ENCODE results near the gene LMNTD1. TPM values are rescaled to one million over a fixed set of nuclear protein-coding genes. Genes with fewer than 3 reads are reported as not detected.

LMNTD1 gene
- total RNA-seq, 1 experiment from 2014 or later = not detected

DNA sequence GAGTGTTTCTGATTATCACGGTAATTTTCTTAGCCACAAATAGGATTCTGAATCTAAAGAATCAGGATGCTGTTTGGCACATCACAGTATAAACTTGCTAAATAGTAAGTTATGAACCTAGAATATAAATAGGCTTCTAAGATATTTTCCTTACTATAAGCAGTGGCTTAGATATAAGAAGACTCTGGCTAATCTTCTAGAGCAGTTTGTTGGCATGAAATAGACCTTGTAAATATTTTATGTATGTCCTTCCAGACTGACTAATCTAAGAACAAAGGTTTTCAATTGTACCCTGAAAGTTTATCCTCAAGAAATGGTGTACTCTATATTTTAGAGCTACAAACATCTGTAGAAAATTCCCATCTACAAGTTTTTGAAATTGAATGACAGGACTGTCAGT lies 48.3 kb downstream of the LMNTD1 start:
- Histone ChIP-seq H3K9me2 (replicated peaks; ENCODE audit: insufficient read depth, low read length) (no peaks in the 10 kb centered on the region), H3K36me3 (ENCODE audit: insufficient read depth, low read length) (no peaks in the 10 kb centered on the region), H3K4me1 (ENCODE audit: low read length) (no peaks in the 10 kb centered on the region), H2AFZ (ENCODE audit: low read length) (no peak overlapping the region), H3K4me2 (ENCODE audit: low read depth, low read length, poor library complexity, severe bottlenecking) (no peak overlapping the region), H3K79me2 (ENCODE audit: low read length) (no peaks in the 10 kb centered on the region), H3K4me3 (ENCODE audit: low read length) (no peak overlapping the region), H3K9ac (ENCODE audit: low read length) (no peak overlapping the region), H3K27ac (ENCODE audit: low read length) (no peak overlapping the region), H3K9me3 (ENCODE audit: low read length) (no peaks in the 10 kb centered on the region), H3K27me3 (ENCODE audit: low read length) (no peaks in the 10 kb centered on the region), H4K20me1 (ENCODE audit: insufficient read depth, low read depth, low read length) (no peaks in the 10 kb centered on the region)
- no peak for DNase-seq

DNA sequence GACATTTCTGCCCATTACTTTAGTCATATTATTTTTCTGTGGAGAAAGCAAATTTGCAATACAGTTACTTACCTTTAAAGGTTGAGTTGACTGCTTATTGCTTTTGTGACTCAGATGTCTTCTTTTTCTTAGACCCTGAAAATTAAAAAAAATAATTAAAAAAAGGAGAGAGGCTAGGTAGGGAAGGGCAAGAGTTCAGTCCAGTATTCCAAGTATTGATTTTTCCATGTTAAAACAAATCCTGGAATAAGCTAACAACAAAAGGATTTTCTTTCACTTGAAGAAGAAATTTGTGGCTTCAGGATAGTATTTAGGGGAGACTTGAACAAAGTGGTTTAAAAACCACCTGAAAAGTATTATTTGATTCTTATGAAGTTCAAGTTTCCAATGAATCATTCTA lies 49.4 kb downstream of the LMNTD1 start:
- Histone ChIP-seq H3K4me1 (ENCODE audit: low read length) (no peaks in the 10 kb centered on the region), H3K27ac (ENCODE audit: low read length) (no peak overlapping the region), H2AFZ (ENCODE audit: low read length) (no peak overlapping the region), H4K20me1 (ENCODE audit: insufficient read depth, low read depth, low read length) (no peaks in the 10 kb centered on the region), H3K79me2 (ENCODE audit: low read length) (no peaks in the 10 kb centered on the region), H3K27me3 (ENCODE audit: low read length) (no peaks in the 10 kb centered on the region), H3K9ac (ENCODE audit: low read length) (no peak overlapping the region), H3K36me3 (ENCODE audit: insufficient read depth, low read length) (no peaks in the 10 kb centered on the region), H3K4me2 (ENCODE audit: low read depth, low read length, poor library complexity, severe bottlenecking) (no peak overlapping the region), H3K9me3 (ENCODE audit: low read length) (no peaks in the 10 kb centered on the region), H3K4me3 (ENCODE audit: low read length) (no peak overlapping the region), H3K9me2 (replicated peaks; ENCODE audit: insufficient read depth, low read length) (no peaks in the 10 kb centered on the region)
- DNase-seq = no peak

DNA sequence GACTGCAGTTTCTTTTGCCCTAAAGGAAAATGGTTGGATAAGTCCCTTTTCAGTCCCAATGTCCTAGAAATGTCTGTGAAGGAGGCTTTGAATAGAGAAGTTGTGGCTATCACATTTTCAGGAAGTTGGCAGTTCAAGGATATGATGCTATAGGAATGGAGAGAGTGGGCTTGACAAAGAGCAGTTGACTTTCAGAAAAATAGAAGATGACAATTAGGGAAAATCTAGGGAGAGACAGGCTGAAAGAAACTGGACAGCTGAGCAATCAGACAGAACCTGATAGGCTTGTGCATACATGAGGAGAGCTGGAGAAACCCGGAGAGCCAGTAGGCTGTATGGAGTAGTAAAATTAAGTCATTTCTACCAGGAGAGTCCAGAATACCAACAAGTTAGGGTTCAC lies 50.5 kb downstream of the LMNTD1 start:
- no peaks in the 10 kb centered on the region for H3K36me3 ChIP-seq (ENCODE audit: insufficient read depth, low read length)

DNA sequence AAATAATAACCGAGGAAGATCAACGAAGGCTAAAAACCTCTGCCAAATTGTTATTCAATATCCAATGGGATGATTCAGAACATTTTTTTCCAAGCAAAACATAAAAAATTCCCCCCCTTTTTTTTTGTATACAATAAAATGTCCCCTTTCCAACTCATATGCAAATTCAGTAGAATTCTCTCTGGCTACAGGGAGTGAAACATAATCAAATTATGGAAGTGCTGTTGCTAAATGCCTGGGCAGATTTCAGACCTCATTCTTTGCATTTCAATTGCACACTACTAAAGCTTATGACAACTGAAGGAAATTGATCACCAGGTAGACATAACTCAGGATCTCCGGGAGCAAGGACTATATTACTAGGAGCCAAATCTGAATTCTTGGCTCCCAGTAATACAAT lies 51.0 kb downstream of the LMNTD1 start:
- no peaks in the 10 kb centered on the region for H3K4me1 ChIP-seq (ENCODE audit: low read length)
- H3K4me2 ChIP-seq (ENCODE audit: low read depth, low read length, poor library complexity, severe bottlenecking) = no peak overlapping the region
- H3K27me3 ChIP-seq (ENCODE audit: low read length) = no peaks in the 10 kb centered on the region
- H3K9me3 ChIP-seq (ENCODE audit: low read length) = no peaks in the 10 kb centered on the region
- H4K20me1 ChIP-seq (ENCODE audit: insufficient read depth, low read depth, low read length) = no peaks in the 10 kb centered on the region
- no peaks in the 10 kb centered on the region for H3K9me2 ChIP-seq (replicated peaks; ENCODE audit: insufficient read depth, low read length)
- no peak overlapping the region for H3K27ac ChIP-seq (ENCODE audit: low read length)
- no peak overlapping the region for H3K4me3 ChIP-seq (ENCODE audit: low read length)
- H2AFZ ChIP-seq (ENCODE audit: low read length) = no peak overlapping the region
- H3K79me2 ChIP-seq (ENCODE audit: low read length) = no peaks in the 10 kb centered on the region
- H3K9ac ChIP-seq (ENCODE audit: low read length) = no peak overlapping the region
- no peak for DNase-seq
- H3K36me3 ChIP-seq (ENCODE audit: insufficient read depth, low read length) = no peaks in the 10 kb centered on the region

More for the DNA sequence above, 50.5 kb downstream of the LMNTD1 start:
- Histone ChIP-seq H4K20me1 (ENCODE audit: insufficient read depth, low read depth, low read length) (no peaks in the 10 kb centered on the region), H3K4me1 (ENCODE audit: low read length) (no peaks in the 10 kb centered on the region), H3K4me3 (ENCODE audit: low read length) (no peak overlapping the region), H3K79me2 (ENCODE audit: low read length) (no peaks in the 10 kb centered on the region), H3K9me3 (ENCODE audit: low read length) (no peaks in the 10 kb centered on the region), H3K4me2 (ENCODE audit: low read depth, low read length, poor library complexity, severe bottlenecking) (no peak overlapping the region), H3K9ac (ENCODE audit: low read length) (no peak overlapping the region), H3K9me2 (replicated peaks; ENCODE audit: insufficient read depth, low read length) (no peaks in the 10 kb centered on the region), H3K27me3 (ENCODE audit: low read length) (no peaks in the 10 kb centered on the region), H2AFZ (ENCODE audit: low read length) (no peak overlapping the region), H3K27ac (ENCODE audit: low read length) (no peak overlapping the region)
- DNase-seq = no peak

DNA sequence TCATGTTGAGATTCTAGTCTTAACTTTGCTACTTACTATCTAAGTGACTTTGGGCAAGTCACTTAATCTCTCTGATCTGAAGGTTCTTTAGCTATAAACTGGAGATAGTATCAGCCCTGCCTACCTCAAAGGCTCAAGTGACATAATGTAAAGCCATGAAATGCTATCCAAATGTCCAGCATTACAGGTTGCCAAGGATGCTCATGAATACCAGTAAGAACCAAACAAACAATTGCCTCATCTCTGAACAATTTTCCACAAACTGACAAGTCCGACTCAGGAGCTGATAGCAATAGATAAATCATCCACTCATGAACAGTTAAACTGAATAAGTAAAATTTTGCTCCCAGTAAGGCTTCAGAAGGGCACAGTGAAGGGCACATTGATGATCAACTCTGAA lies 51.5 kb downstream of the LMNTD1 start:
- no peaks in the 10 kb centered on the region for H3K4me1 ChIP-seq (ENCODE audit: low read length)
- no peaks in the 10 kb centered on the region for H3K36me3 ChIP-seq (ENCODE audit: insufficient read depth, low read length)
- H3K79me2 ChIP-seq (ENCODE audit: low read length) = no peaks in the 10 kb centered on the region
- H3K4me2 ChIP-seq (ENCODE audit: low read depth, low read length, poor library complexity, severe bottlenecking) = no peak overlapping the region
- H3K9me2 ChIP-seq (replicated peaks; ENCODE audit: insufficient read depth, low read length) = no peaks in the 10 kb centered on the region
- no peaks in the 10 kb centered on the region for H4K20me1 ChIP-seq (ENCODE audit: insufficient read depth, low read depth, low read length)
- no peak overlapping the region for H2AFZ ChIP-seq (ENCODE audit: low read length)
- no peak overlapping the region for H3K4me3 ChIP-seq (ENCODE audit: low read length)
- DNase-seq = no peak
- H3K9ac ChIP-seq (ENCODE audit: low read length) = no peak overlapping the region
- no peak overlapping the region for H3K27ac ChIP-seq (ENCODE audit: low read length)
- no peaks in the 10 kb centered on the region for H3K9me3 ChIP-seq (ENCODE audit: low read length)
- H3K27me3 ChIP-seq (ENCODE audit: low read length) = no peaks in the 10 kb centered on the region

DNA sequence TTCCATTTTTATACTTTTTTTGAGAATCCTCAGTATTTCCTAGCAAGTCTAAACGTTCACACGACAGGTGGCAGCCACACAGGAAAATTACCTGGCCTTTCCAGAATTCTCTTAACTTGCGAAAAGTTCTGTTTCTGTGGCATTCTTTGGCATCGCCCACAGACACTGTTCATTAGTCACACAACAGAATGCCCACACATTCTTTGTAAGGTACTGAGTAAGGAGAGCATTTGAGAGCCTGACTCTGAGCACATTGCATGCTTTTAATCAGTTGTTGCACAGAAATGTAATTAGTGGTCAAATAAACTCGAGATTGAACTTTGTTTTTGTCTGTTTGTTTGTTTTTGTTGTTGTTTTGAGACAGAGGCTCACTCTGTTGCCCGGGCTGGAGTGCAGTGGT lies 52.4 kb downstream of the LMNTD1 start:
- no peak for DNase-seq
- Histone ChIP-seq H3K4me2 (ENCODE audit: low read depth, low read length, poor library complexity, severe bottlenecking) (no peak overlapping the region), H3K9me2 (replicated peaks; ENCODE audit: insufficient read depth, low read length) (no peaks in the 10 kb centered on the region), H4K20me1 (ENCODE audit: insufficient read depth, low read depth, low read length) (no peaks in the 10 kb centered on the region), H3K4me1 (ENCODE audit: low read length) (no peaks in the 10 kb centered on the region), H3K27ac (ENCODE audit: low read length) (no peak overlapping the region), H3K9me3 (ENCODE audit: low read length) (no peaks in the 10 kb centered on the region), H3K9ac (ENCODE audit: low read length) (no peak overlapping the region), H3K4me3 (ENCODE audit: low read length) (no peak overlapping the region), H3K36me3 (ENCODE audit: insufficient read depth, low read length) (no peaks in the 10 kb centered on the region), H3K79me2 (ENCODE audit: low read length) (no peaks in the 10 kb centered on the region), H2AFZ (ENCODE audit: low read length) (no peak overlapping the region), H3K27me3 (ENCODE audit: low read length) (no peaks in the 10 kb centered on the region)

DNA sequence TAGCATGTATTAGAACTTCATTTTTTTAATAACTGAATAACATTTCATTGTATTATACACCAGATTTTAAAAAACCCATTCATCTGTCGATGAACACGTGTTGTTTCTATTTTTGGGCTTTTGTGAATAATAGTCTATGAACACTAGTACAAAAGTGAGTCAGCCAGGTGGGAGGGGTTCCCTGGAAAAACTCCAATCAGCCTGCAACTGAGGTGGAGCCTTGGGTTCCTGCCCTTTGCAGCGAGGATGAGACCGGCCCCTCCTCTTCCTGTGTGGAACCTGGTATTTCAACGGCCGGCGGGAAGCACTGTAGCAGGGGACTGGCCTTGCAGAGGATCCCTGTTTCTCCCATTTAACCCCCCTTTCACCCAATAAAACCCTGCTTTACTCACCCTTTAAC lies 56.1 kb downstream of the LMNTD1 start:
- H3K27ac ChIP-seq (ENCODE audit: low read length) = no peak overlapping the region
- H3K36me3 ChIP-seq (ENCODE audit: insufficient read depth, low read length) = no peaks in the 10 kb centered on the region
- no peak for DNase-seq
- H3K27me3 ChIP-seq (ENCODE audit: low read length) = no peaks in the 10 kb centered on the region
- H3K9me2 ChIP-seq (replicated peaks; ENCODE audit: insufficient read depth, low read length) = no peaks in the 10 kb centered on the region
- no peaks in the 10 kb centered on the region for H4K20me1 ChIP-seq (ENCODE audit: insufficient read depth, low read depth, low read length)
- no peaks in the 10 kb centered on the region for H3K79me2 ChIP-seq (ENCODE audit: low read length)
- no peak overlapping the region for H3K4me2 ChIP-seq (ENCODE audit: low read depth, low read length, poor library complexity, severe bottlenecking)
- H3K9ac ChIP-seq (ENCODE audit: low read length) = no peak overlapping the region
- no peak overlapping the region for H2AFZ ChIP-seq (ENCODE audit: low read length)
- H3K4me3 ChIP-seq (ENCODE audit: low read length) = no peak overlapping the region
- H3K4me1 ChIP-seq (ENCODE audit: low read length) = no peaks in the 10 kb centered on the region
- H3K9me3 ChIP-seq (ENCODE audit: low read length) = no peaks in the 10 kb centered on the region

DNA sequence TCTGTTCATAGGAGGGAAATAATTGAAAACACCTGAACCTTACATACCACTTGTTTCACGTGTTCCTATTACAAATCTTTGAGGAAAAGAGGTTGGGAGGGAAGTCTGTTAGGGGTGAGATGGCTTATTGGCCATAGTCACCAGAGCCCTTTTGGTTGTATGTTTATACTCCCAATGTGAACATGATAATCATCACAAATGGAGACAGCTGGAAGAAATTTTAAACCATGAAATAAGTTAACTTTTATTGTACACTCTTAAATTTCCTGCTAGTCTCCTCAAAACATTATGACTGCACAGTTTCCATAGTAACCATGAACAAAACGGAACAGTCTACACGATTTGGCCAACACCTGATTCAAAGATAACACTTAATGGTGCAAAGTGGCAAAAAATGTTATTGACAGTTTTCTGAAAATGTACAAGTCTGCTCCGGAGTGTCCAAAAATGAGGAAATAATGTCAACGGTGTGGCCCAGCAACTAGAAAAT lies 56.9 kb downstream of the LMNTD1 start:
- Histone ChIP-seq H3K9me3 (ENCODE audit: low read length) (no peaks in the 10 kb centered on the region), H3K4me2 (ENCODE audit: low read depth, low read length, poor library complexity, severe bottlenecking) (no peak overlapping the region), H3K4me1 (ENCODE audit: low read length) (no peaks in the 10 kb centered on the region), H3K9me2 (replicated peaks; ENCODE audit: insufficient read depth, low read length) (no peaks in the 10 kb centered on the region), H3K9ac (ENCODE audit: low read length) (no peak overlapping the region), H2AFZ (ENCODE audit: low read length) (no peak overlapping the region), H3K27ac (ENCODE audit: low read length) (no peak overlapping the region), H3K36me3 (ENCODE audit: insufficient read depth, low read length) (no peaks in the 10 kb centered on the region), H3K4me3 (ENCODE audit: low read length) (no peak overlapping the region), H3K27me3 (ENCODE audit: low read length) (no peaks in the 10 kb centered on the region), H3K79me2 (ENCODE audit: low read length) (no peaks in the 10 kb centered on the region), H4K20me1 (ENCODE audit: insufficient read depth, low read depth, low read length) (no peaks in the 10 kb centered on the region)
- DNase-seq = no peak
